HG02763 (cell line): ENCODE data around the gene TXK.

ENCODE experiments used
- ATAC-seq: cut with Tn5 transposase; IDR thresholded peaks from one replicate; pipeline ENCODE4 v1.9.1; 2021; ENCODE audit warnings: mild to moderate bottlenecking, moderate library complexity; ENCODE audit not compliant: unreplicated experiment

TXK gene

GRCh38 chr4:48138511-48138910 is 4.5 kb upstream of the TXK start:
- ATAC-seq, result no peak

- ATAC-seq, result no peak
These were observed 3.8 kb upstream of the TXK start for GRCh38 chr4:48137846-48138245.

GRCh38 chr4:48133669-48134068 is 381 bp downstream of the TXK start:
- no peak for ATAC-seq

GRCh38 chr4:48131736-48132135 is 2.3 kb downstream of the TXK start:
- ATAC-seq, result no peak

GRCh38 chr4:48130100-48130499 is 4.0 kb downstream of the TXK start:
- ATAC-seq, result no peak

- ATAC-seq, result no peak
These were observed 4.6 kb downstream of the TXK start for GRCh38 chr4:48129307-48130014.

GRCh38 chr4:48127682-48128404 is 6.2 kb downstream of the TXK start:
- peak; percentile 84 for ATAC-seq

GRCh38 chr4:48127231-48127630 is 6.8 kb downstream of the TXK start:
- no peak for ATAC-seq

GRCh38 chr4:48126621-48127020 is 7.4 kb downstream of the TXK start:
- no peak for ATAC-seq

- ATAC-seq, result no peak
These were observed 9.2 kb downstream of the TXK start for GRCh38 chr4:48124870-48125269.

- ATAC-seq, result no peak
These were observed 11.3 kb downstream of the TXK start for GRCh38 chr4:48122756-48123155.

- no peak for ATAC-seq
These were observed 12.9 kb downstream of the TXK start for GRCh38 chr4:48121180-48121579.

GRCh38 chr4:48120132-48120531 is 13.9 kb downstream of the TXK start:
- no peak for ATAC-seq

- no peak for ATAC-seq
These were observed 14.4 kb downstream of the TXK start for GRCh38 chr4:48119646-48120045.

- no peak for ATAC-seq
These were observed 16.0 kb downstream of the TXK start for GRCh38 chr4:48118081-48118480.

GRCh38 chr4:48116582-48116981 is 17.5 kb downstream of the TXK start:
- ATAC-seq, result no peak

- ATAC-seq, result no peak
These were observed 19.6 kb downstream of the TXK start for GRCh38 chr4:48114412-48114811.

GRCh38 chr4:48112017-48112667 is 21.9 kb downstream of the TXK start:
- ATAC-seq, result no peak

GRCh38 chr4:48110452-48110978 is 23.5 kb downstream of the TXK start:
- ATAC-seq, result no peak

- ATAC-seq, result peak; percentile 71
These were observed 24.4 kb downstream of the TXK start for GRCh38 chr4:48109413-48110263.
